K562 (cell line): Measurements from ENCODE around the gene RPL19. TPM values are rescaled to one million over a fixed set of nuclear protein-coding genes. Genes with fewer than 3 reads are reported as not detected.
A peak's percentile ranks its signal among the peaks of the same experiment; 100 is the strongest.

Source experiments
- ATAC-seq: fragments of 200-7000 bp; cut with Tn5 transposase; 3 replicates; pipeline ENCODE4 v1.9.1; 2020; ENCODE audit warnings: moderate library complexity
- BruUV-seq: library from RNA; stranded (reverse); fragments of 400-500 nt; replicated peaks from 2 replicates; lab custom pipeline; 2021; lab: Mats Ljungman, UMichigan
- CTCF ChIA-PET: fragments of 300-600 bp; formaldehyde crosslinking; extraction: SDS; loops from one replicate; lab custom pipeline; 2021; ENCODE audit warnings: low intra/inter-chr PET ratio; lab: Yijun Ruan, JAX
- POLR2A ChIA-PET: fragments of 300-600, 350-650 bp; sonication (Branson Sonifier 250); formaldehyde crosslinking; extraction: SDS; loops from one replicate; lab custom pipeline; 2021; ENCODE audit warnings: antibody characterized with exemption, inconsistent platforms; lab: Yijun Ruan, JAX
- DNase-seq, 4 experiments: peaks; one replicate each; pipeline versions ENCODE4 v3.0.0 to v3.0.0-alpha.2; 2011 to 2018; ENCODE audit warnings: low spot score in 3 of 4, mixed read lengths in 3 of 4; ENCODE audit errors: extremely low read depth in 1 of 4
- FAIRE-seq: peaks from 2 replicates; lab custom pipeline; 2011; peaks lifted over from hg19 to GRCh38; lab: Jason Lieb, UNC
- H2AFZ ChIP-seq: 2 replicates; pipeline ENCODE4 v1.6.0; 2011; ENCODE audit warnings: low read depth, low read length, control low read depth, inconsistent platforms
- H3K27ac ChIP-seq: fragments of 200-600 bp; 3 replicates; pipeline ENCODE4 v1.8.0; 2011; ENCODE audit warnings: low read depth, mild to moderate bottlenecking, control low read depth, inconsistent platforms, low read length, moderate library complexity, mixed read lengths; ENCODE audit errors: extremely low read depth
- H3K27me3 ChIP-seq, 2 experiments: fragments of 300-600 bp in 1 of 2; 2 replicates in 1 of 2; 3 replicates in 1 of 2; pipeline versions ENCODE4 v1.6.0 to v1.8.0; 2011; ENCODE audit warnings: inconsistent platforms in 2 of 2, low read length in 2 of 2, mild to moderate bottlenecking in 1 of 2, mixed read lengths in 1 of 2, moderate library complexity in 1 of 2; ENCODE audit not compliant: control insufficient read depth in 2 of 2, insufficient read depth in 2 of 2
- H3K36me3 ChIP-seq: fragments of 300-600 bp; 3 replicates; pipeline ENCODE4 v1.8.0; 2011; ENCODE audit warnings: mild to moderate bottlenecking, low read length, inconsistent platforms; ENCODE audit not compliant: control insufficient read depth, insufficient read depth
- H3K4me1 ChIP-seq, 2 experiments: fragments of 200-600 bp in 1 of 2; replicated peaks in 1 of 2; 2 replicates in 1 of 2; 3 replicates in 1 of 2; pipeline versions ENCODE4 v1.5.1 to v1.8.0; 2011; ENCODE audit warnings: inconsistent platforms in 2 of 2, low read length in 2 of 2, mild to moderate bottlenecking in 1 of 2, mixed read lengths in 1 of 2, moderate library complexity in 1 of 2; ENCODE audit not compliant: control insufficient read depth in 2 of 2, insufficient read depth in 2 of 2
- H3K4me2 ChIP-seq: 2 replicates; pipeline ENCODE4 v1.6.1; 2011; ENCODE audit warnings: low read length, control low read depth, inconsistent platforms, mixed read lengths; ENCODE audit not compliant: insufficient read depth
- H3K4me3 ChIP-seq: fragments of 200-600 bp; sonication (generic), shearing (Covaris generic); 2 replicates; pipeline ENCODE4 v1.5.1; 2016; ENCODE audit warnings: control low read depth, inconsistent platforms
- H3K79me2 ChIP-seq: fragments of 200-600 bp; 3 replicates; pipeline ENCODE4 v1.8.0; 2011; ENCODE audit warnings: low read length, inconsistent platforms; ENCODE audit not compliant: control insufficient read depth, insufficient read depth
- H3K9ac ChIP-seq, 2 experiments: 2 replicates each; pipeline versions ENCODE4 v1.6.0 to v1.6.1; 2011; ENCODE audit warnings: low read depth in 2 of 2, low read length in 2 of 2, control low read depth in 1 of 2, inconsistent platforms in 1 of 2, mild to moderate bottlenecking in 1 of 2, mixed read lengths in 1 of 2; ENCODE audit not compliant: insufficient read depth in 1 of 2
- H3K9me1 ChIP-seq: one replicate; pipeline ENCODE4 v1.6.0; 2011; ENCODE audit warnings: inconsistent platforms, mild to moderate bottlenecking, low read length, moderate library complexity; ENCODE audit not compliant: control insufficient read depth, insufficient read depth
- H3K9me3 ChIP-seq: replicated peaks from 2 replicates; pipeline ENCODE4 v1.5.1; 2011; ENCODE audit warnings: low read depth, low read length, inconsistent platforms; ENCODE audit not compliant: control insufficient read depth, insufficient read depth
- H4K20me1 ChIP-seq: replicated peaks from 2 replicates; pipeline ENCODE4 v1.6.1; 2011; ENCODE audit warnings: low read length, inconsistent platforms, mixed read lengths; ENCODE audit not compliant: control insufficient read depth, insufficient read depth
- ARID3A ChIP-seq: IDR thresholded peaks from 2 replicates; pipeline ENCODE4 v1.6.1; 2012; ENCODE audit warnings: low read depth, low read length, improper control_type of control experiment, borderline replicate concordance
- ATF2 ChIP-seq: sonication (generic); formaldehyde crosslinking; IDR thresholded peaks from 2 replicates; pipeline ENCODE4 v1.8.1; 2022; ENCODE audit warnings: missing genetic modification reagents
- BRF1 ChIP-seq: IDR thresholded peaks from 3 replicates; pipeline ENCODE4 v1.6.1; 2011; ENCODE audit warnings: borderline replicate concordance, mild to moderate bottlenecking; ENCODE audit not compliant: insufficient read length; ENCODE audit errors: extremely low read depth
- FIP1L1 ChIP-seq: fragments of 200-400 bp; formaldehyde crosslinking; IDR thresholded peaks from 2 replicates; pipeline ENCODE4 v1.6.1; 2018; ENCODE audit warnings: mild to moderate bottlenecking, low read depth, low read length; ENCODE audit not compliant: poor library complexity, severe bottlenecking
- FOSL1 ChIP-seq: fragments of 200-800 bp; sonication (Bioruptor generic); conservative IDR thresholded peaks from 2 replicates; pipeline ENCODE4 v1.6.1; 2016; ENCODE audit warnings: missing genetic modification characterization, missing compliant biosample characterization
- FOXJ3 ChIP-seq: sonication (generic); formaldehyde crosslinking; IDR thresholded peaks from 2 replicates; pipeline ENCODE4 v1.4.0; 2020; ENCODE audit warnings: mild to moderate bottlenecking, missing genetic modification reagents
- GABPB1 ChIP-seq: sonication (generic); formaldehyde crosslinking; IDR thresholded peaks from 2 replicates; pipeline ENCODE4 v1.8.0; 2022; ENCODE audit warnings: mild to moderate bottlenecking, missing genetic modification reagents
- MAFK ChIP-seq: IDR thresholded peaks from 2 replicates; pipeline ENCODE4 v1.6.1; 2011; ENCODE audit warnings: low read length, improper control_type of control experiment
- RBFOX2 ChIP-seq: fragments of 200-400 bp; formaldehyde crosslinking; IDR thresholded peaks from 2 replicates; pipeline ENCODE4 v1.6.1; 2017; ENCODE audit warnings: low read depth, mild to moderate bottlenecking, low read length, moderate library complexity
- WGBS: fragments of 100-300 bp; shearing (Covaris generic); methylation state at CpG from one replicate; pipeline ENCODE4 v1.1.6; 2016; ENCODE audit warnings: low coverage, mixed read lengths; ENCODE audit not compliant: insufficient coverage; ENCODE audit errors: missing lambda C conversion rate; 5-methylcytosine and 5-hydroxymethylcytosine counted together
- in situ Hi-C: fragments of 300-500 bp; cut with MboI; formaldehyde crosslinking; loops from 4 replicates; pipeline ENCODE4 v1.15.0; 2018; ENCODE audit warnings: inconsistent platforms, mixed read lengths
- intact Hi-C: fragments of 100-400 bp; cut with micrococcal nuclease; formaldehyde crosslinking; loops from 2 replicates; pipeline ENCODE4 v1.14.2; 2022
- polyA plus RNA-seq, 8 experiments: library from polyadenylated mRNA; depleted of rRNA in 4 of 8; stranded (reverse) in 5 of 8; unstranded in 3 of 8; fragments of >200 nt; fragmentation: Nextera tagmentation in 2 of 8; fragmentation: Illumina TruSeq in 1 of 8; extraction: Ambion mirVana in 2 of 8; extraction: Trizol in 1 of 8; gene quantifications; 2 replicates each; pipeline versions ENCODE4 v1.2.1 to v1.2.3, GENCODE V29; 2011 to 2014; ENCODE audit warnings: inconsistent platforms in 1 of 8, missing spikeins in 1 of 8
- total RNA-seq, 7 experiments: library from RNA; depleted of rRNA in 6 of 7; stranded (reverse); fragments of >200 nt in 6 of 7; fragmentation: Illumina TruSeq in 2 of 7; extraction: Trizol in 2 of 7; gene quantifications; 2 replicates each; pipeline versions ENCODE4 v1.2.1 to v1.2.3, GENCODE V29; 2011 to 2021; ENCODE audit warnings: low replicate concordance in 1 of 7
- TF ChIP-seq, protein P1 (sequence below): fragments of 450-650 bp; IDR thresholded peaks from 2 replicates; pipeline ENCODE4 v1.6.1; 2018; ENCODE audit not compliant: partially characterized antibody

Gene RPL19
- total and polyA plus RNA-seq, 9 of the 15 experiments (the other 6 are each of a cell fraction or from before 2014, with no cell fraction given), result 2,263 to 4,614 (median 3,727) TPM

DNA sequence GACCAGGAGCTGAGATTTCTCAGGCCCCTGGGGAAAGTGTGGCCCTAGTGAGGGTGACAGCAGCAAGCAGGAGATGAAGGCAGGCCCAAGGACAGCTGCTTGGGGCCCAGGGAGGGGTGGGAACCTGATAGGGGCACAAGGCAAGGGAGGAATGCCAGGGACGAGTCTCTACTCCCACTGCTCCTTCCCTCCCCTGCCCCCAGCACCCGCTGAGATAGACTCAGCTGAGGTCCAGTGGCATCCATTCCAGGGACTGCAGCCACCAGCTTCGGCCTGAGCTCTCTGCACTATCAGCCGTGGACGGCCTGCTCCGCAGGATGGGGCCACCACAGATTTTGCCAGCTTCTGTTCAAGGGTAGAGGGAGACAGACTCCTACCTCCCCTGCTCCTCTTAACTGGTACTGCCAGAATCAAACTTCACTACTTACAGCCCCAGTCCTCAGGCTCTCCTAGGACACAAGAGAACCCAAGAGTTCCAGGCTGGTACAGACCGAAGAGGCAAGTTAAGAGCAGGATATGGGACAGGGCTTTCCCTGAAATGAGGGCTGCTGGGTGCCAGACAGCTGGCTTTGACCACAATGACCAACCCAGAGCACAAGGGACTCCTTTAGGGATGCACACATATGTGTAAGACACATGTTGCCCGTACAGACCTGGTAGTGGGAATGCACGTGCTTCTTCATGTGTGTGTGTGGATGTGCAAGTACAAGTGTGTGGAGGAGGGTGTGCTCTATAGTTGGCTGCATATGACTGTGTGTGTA lies 8.2 kb upstream of the RPL19 start (continued):
- TF ChIP-seq ARID3A (no peak), ATF2 (CRISPR knock-in tag) (no peak), MAFK (no peak), BRF1 (no peak), FOSL1 (tag) (no peak)

DNA sequence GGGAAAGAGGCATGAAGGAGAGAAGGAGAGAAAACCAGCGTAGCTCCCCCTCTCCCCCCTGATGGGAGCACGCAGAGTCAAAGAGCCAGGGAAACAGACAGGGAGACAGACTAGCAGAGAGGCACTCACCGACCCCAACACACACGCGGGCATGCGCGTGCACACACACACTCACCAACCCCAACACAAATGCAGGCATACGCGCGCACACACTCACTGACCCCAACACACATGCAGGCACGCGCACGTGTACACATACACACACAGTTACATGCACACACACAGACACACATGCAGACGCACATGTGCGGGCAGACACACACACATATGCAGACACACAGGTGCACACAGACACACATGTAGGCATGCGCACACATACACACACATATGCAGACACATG lies 7.2 kb upstream of the RPL19 start:
- ATAC-seq (no peak), FAIRE-seq (no peak), DNase-seq (no peak)
- H3K9ac ChIP-seq, result no peak overlapping the region
- POLR2A ChIA-PET, result interaction anchor here (0.6 kb wide), 1 partner anchor 12 kb away, joined by 4 read pairs; no protein-coding TSS in a partner anchor
- no peak overlapping the region for H3K4me2 ChIP-seq
- H3K27me3 ChIP-seq, result no peaks in the 10 kb centered on the region
- H3K27ac ChIP-seq, result no peak overlapping the region
- peaks cover 18% of the 10 kb centered on the region; the same call in 2 of the 3 replicates for H3K79me2 ChIP-seq
- BruUV-seq, result no TSS peak
- H2AFZ ChIP-seq, result no peak overlapping the region
- no peaks in the 10 kb centered on the region for H3K9me3 ChIP-seq
- no peak overlapping the region for H3K4me3 ChIP-seq
- no peaks in the 10 kb centered on the region for H4K20me1 ChIP-seq
- intact Hi-C loops (no loop called here), in situ Hi-C loops (no loop called here)
- 92% methylated on average over 7 of the region's 16 CpGs for WGBS
- H3K36me3 ChIP-seq, result peaks cover 33% of the 10 kb centered on the region; the same call in 2 of the 3 replicates
- H3K4me1 ChIP-seq, result peaks cover 21 to 41% of the 10 kb centered on the region in 2 experiments; a peak in 4 of 5 replicates
- CTCF ChIA-PET, result no interaction called here
- no peaks in the 10 kb centered on the region for H3K9me1 ChIP-seq
- TF ChIP-seq RBFOX2 (0 out of 2 replicates have a peak, but pooled peaks have one; percentile 25), FOXJ3 (no peak), FIP1L1 (no peak), GABPB1 (CRISPR knock-in tag) (no peak)
- TF ChIP-seq, protein P1, sequence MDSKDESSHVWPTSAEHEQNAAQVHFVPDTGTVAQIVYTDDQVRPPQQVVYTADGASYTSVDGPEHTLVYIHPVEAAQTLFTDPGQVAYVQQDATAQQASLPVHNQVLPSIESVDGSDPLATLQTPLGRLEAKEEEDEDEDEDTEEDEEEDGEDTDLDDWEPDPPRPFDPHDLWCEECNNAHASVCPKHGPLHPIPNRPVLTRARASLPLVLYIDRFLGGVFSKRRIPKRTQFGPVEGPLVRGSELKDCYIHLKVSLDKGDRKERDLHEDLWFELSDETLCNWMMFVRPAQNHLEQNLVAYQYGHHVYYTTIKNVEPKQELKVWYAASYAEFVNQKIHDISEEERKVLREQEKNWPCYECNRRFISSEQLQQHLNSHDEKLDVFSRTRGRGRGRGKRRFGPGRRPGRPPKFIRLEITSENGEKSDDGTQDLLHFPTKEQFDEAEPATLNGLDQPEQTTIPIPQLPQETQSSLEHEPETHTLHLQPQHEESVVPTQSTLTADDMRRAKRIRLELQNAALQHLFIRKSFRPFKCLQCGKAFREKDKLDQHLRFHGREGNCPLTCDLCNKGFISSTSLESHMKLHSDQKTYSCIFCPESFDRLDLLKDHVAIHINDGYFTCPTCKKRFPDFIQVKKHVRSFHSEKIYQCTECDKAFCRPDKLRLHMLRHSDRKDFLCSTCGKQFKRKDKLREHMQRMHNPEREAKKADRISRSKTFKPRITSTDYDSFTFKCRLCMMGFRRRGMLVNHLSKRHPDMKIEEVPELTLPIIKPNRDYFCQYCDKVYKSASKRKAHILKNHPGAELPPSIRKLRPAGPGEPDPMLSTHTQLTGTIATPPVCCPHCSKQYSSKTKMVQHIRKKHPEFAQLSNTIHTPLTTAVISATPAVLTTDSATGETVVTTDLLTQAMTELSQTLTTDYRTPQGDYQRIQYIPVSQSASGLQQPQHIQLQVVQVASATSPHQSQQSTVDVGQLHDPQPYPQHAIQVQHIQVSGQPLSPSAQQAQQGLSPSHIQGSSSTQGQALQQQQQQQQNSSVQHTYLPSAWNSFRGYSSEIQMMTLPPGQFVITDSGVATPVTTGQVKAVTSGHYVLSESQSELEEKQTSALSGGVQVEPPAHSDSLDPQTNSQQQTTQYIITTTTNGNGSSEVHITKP, result no peak
